ENCODE measurements around the gene METTL17. TPM values are rescaled to one million over a fixed set of nuclear protein-coding genes. Genes with fewer than 3 reads are reported as not detected.
A peak's percentile ranks its signal among the peaks of the same experiment; 100 is the strongest.

METTL17 gene
- total and polyA plus RNA-seq, 9 of the 15 experiments (the other 6 are each of a cell fraction or from before 2014, with no cell fraction given), result 65.6 to 150 (median 90.0) TPM

GRCh38 chr14:20970647-20970982 lies 19.2 kb upstream of the METTL17 start:
- H3K4me2 ChIP-seq (ENCODE audit: insufficient read depth, low read length), result peak overlapping the region; percentile 91
- POLR2A ChIA-PET, result interaction anchor here (1.0 to 1.4 kb wide), 3 partner anchors 10 to 138 kb away, joined by 3 to 6 read pairs (median 4); no protein-coding TSS in a partner anchor
- peaks cover 0 to 10% of the 10 kb centered on the region in 2 experiments; a peak in 3 of 5 replicates for H3K4me1 ChIP-seq (replicated peaks in 1 of 2; ENCODE audit: control insufficient read depth in 2 of 2, insufficient read depth in 2 of 2, low read length in 2 of 2)
- intact Hi-C loops (cut with micrococcal nuclease), result loop anchor here (2.0 to 5.0 kb wide), 2 partner anchors 98 to 274 kb away; no protein-coding TSS in a partner anchor
- peak overlapping the region; percentile 85 for H2AFZ ChIP-seq (ENCODE audit: low read depth, low read length)
- H3K27me3 ChIP-seq (ENCODE audit: control insufficient read depth in 2 of 2, insufficient read depth in 2 of 2, low read length in 2 of 2), result no peaks in the 10 kb centered on the region; a peak in 2 of 5 replicates
- no peak overlapping the region for H3K27ac ChIP-seq (ENCODE audit: extremely low read depth, low read depth, low read length)
- no peaks in the 10 kb centered on the region for H3K9me3 ChIP-seq (replicated peaks; ENCODE audit: control insufficient read depth, insufficient read depth, low read depth, low read length)
- peak overlapping the region; percentile 36 to 89; a peak in 3 of 4 replicates for H3K9ac ChIP-seq (ENCODE audit: insufficient read depth in 1 of 2, low read depth in 2 of 2, low read length in 2 of 2)
- peak; percentile 58 for ATAC-seq
- H3K36me3 ChIP-seq (ENCODE audit: control insufficient read depth, insufficient read depth, low read length), result no peaks in the 10 kb centered on the region
- H3K9me1 ChIP-seq (ENCODE audit: control insufficient read depth, insufficient read depth, low read length), result no peaks in the 10 kb centered on the region
- no peak for TF ChIP-seq HIVEP1 (CRISPR knock-in tag; IDR thresholded peaks at IDR 0.05)
- 0 out of 2 replicates have a peak, but pooled peaks have one; percentile 28 for TF ChIP-seq ZKSCAN8 (CRISPR knock-in tag; IDR thresholded peaks at IDR 0.05)
- BruUV-seq (replicated peaks), result no TSS peak
- H4K20me1 ChIP-seq (replicated peaks; ENCODE audit: control insufficient read depth, insufficient read depth, low read length), result no peaks in the 10 kb centered on the region
- CTCF ChIA-PET (ENCODE audit: low intra/inter-chr PET ratio), result interaction anchor here (0.6 to 1.3 kb wide), 4 partner anchors 111 to 274 kb away, joined by 3 to 22 read pairs (median 4); no protein-coding TSS in a partner anchor
- no peak for FAIRE-seq
- no peak for DNase-seq (ENCODE audit: extremely low read depth in 1 of 4, low spot score in 3 of 4)
- in situ Hi-C loops (cut with MboI), result loop anchor here (25.0 kb wide), 1 partner anchor 258 kb away; no protein-coding TSS in a partner anchor
- H3K4me3 ChIP-seq, result peak overlapping the region; percentile 48
- WGBS (ENCODE audit: insufficient coverage, low coverage, missing lambda C conversion rate), result 4% methylated on average over 10 of the region's 10 CpGs
- no peaks in the 10 kb centered on the region for H3K79me2 ChIP-seq (ENCODE audit: control insufficient read depth, insufficient read depth, low read length)

- in situ Hi-C loops (cut with MboI) (loop anchor here (25.0 kb wide), 1 partner anchor 259 kb away; no protein-coding TSS in a partner anchor), intact Hi-C loops (cut with micrococcal nuclease) (loop anchor here (1.0 to 5.0 kb wide), 3 partner anchors 99 to 274 kb away; no protein-coding TSS in a partner anchor)
- no TSS peak for BruUV-seq (replicated peaks)
- H3K36me3 ChIP-seq (ENCODE audit: control insufficient read depth, insufficient read depth, low read length), result no peaks in the 10 kb centered on the region
- peak overlapping the region; percentile 36 to 89 for H3K9ac ChIP-seq (ENCODE audit: insufficient read depth in 1 of 2, low read depth in 2 of 2, low read length in 2 of 2)
- FAIRE-seq (peak; percentile 77), DNase-seq (ENCODE audit: extremely low read depth in 1 of 4, low spot score in 3 of 4) (peak; percentile 80 to 85 (median 84)), ATAC-seq (peak; percentile 97)
- H3K4me2 ChIP-seq (ENCODE audit: insufficient read depth, low read length), result peak overlapping the region; percentile 91
- ChIA-PET CTCF (ENCODE audit: low intra/inter-chr PET ratio) (interaction anchor here (0.6 to 1.3 kb wide), 4 partner anchors 25 to 274 kb away, joined by 3 to 22 read pairs (median 4); no protein-coding TSS in a partner anchor), POLR2A (interaction anchor here (0.5 to 1.4 kb wide), 6 partner anchors 11 to 290 kb away, joined by 3 to 6 read pairs (median 4); no protein-coding TSS in a partner anchor)
- no peaks in the 10 kb centered on the region for H3K9me1 ChIP-seq (ENCODE audit: control insufficient read depth, insufficient read depth, low read length)
- 0% methylated on average over 12 of the region's 47 CpGs for WGBS (ENCODE audit: insufficient coverage, low coverage, missing lambda C conversion rate)
- H3K27me3 ChIP-seq (ENCODE audit: control insufficient read depth in 2 of 2, insufficient read depth in 2 of 2, low read length in 2 of 2), result no peaks in the 10 kb centered on the region; a peak in 2 of 5 replicates
- no peaks in the 10 kb centered on the region for H3K79me2 ChIP-seq (ENCODE audit: control insufficient read depth, insufficient read depth, low read length)
- H3K9me3 ChIP-seq (replicated peaks; ENCODE audit: control insufficient read depth, insufficient read depth, low read depth, low read length), result no peaks in the 10 kb centered on the region
- peak overlapping the region; percentile 48 for H3K4me3 ChIP-seq
- H4K20me1 ChIP-seq (replicated peaks; ENCODE audit: control insufficient read depth, insufficient read depth, low read length), result no peaks in the 10 kb centered on the region
- H2AFZ ChIP-seq (ENCODE audit: low read depth, low read length), result peak overlapping the region; percentile 94
- H3K4me1 ChIP-seq (replicated peaks in 1 of 2; ENCODE audit: control insufficient read depth in 2 of 2, insufficient read depth in 2 of 2, low read length in 2 of 2), result peaks cover 0 to 10% of the 10 kb centered on the region in 2 experiments; a peak in 3 of 5 replicates
- H3K27ac ChIP-seq (ENCODE audit: extremely low read depth, low read depth, low read length), result no peak overlapping the region
- TF ChIP-seq CBFB (CRISPR knock-in tag; IDR thresholded peaks at IDR 0.05) (0 out of 2 replicates have a peak, but pooled peaks have one; percentile 50), ZNF23 (CRISPR knock-in tag; IDR thresholded peaks at IDR 0.05) (no peak), HDAC1 (IDR thresholded peaks at IDR 0.05) (0 out of 4 replicates have a peak, but pooled peaks of 1 of the 2 experiments have one; percentile 36), ZNF24 (IDR thresholded peaks at IDR 0.05) (0 out of 2 replicates have a peak, but pooled peaks have one; percentile 17), COPS2 (conservative IDR thresholded peaks at IDR 0.05) (no peak), VEZF1 (CRISPR knock-in tag; IDR thresholded peaks at IDR 0.05) (peak; percentile 49), KLF6 (CRISPR knock-in tag; IDR thresholded peaks at IDR 0.05; ENCODE audit: borderline replicate concordance) (no peak), GABPB1 (CRISPR knock-in tag; IDR thresholded peaks at IDR 0.05) (peak; percentile 42), ZNF780A (CRISPR knock-in tag; IDR thresholded peaks at IDR 0.05) (no peak), ATF1 (CRISPR knock-in tag; IDR thresholded peaks at IDR 0.05) (no peak), ATF1 (tag; IDR thresholded peaks at IDR 0.05) (0 out of 2 replicates have a peak, but pooled peaks have one; percentile 15), SP1 (CRISPR knock-in tag; IDR thresholded peaks at IDR 0.05) (0 out of 2 replicates have a peak, but pooled peaks have one; percentile 32)
Measured at GRCh38 chr14:20970983-20971704, 18.6 kb upstream of the METTL17 start.

All from K562 (cell line).